HG02610 (cell line): ENCODE data around the gene XNDC1N.
"Not testable (repeated sequence)": the region's sequence is repeated elsewhere in the genome, so short reads cannot be mapped to it uniquely, and the experiment has no call there.

Source experiments
- ATAC-seq: cut with Tn5 transposase; IDR thresholded peaks from one replicate; pipeline ENCODE4 v1.9.1; 2021; ENCODE audit warnings: mild to moderate bottlenecking, moderate library complexity; ENCODE audit not compliant: unreplicated experiment

The XNDC1N gene

GRCh38 chr11:71933141-71933933 is 4.9 kb upstream of the XNDC1N start:
- no peak for ATAC-seq

DNA sequence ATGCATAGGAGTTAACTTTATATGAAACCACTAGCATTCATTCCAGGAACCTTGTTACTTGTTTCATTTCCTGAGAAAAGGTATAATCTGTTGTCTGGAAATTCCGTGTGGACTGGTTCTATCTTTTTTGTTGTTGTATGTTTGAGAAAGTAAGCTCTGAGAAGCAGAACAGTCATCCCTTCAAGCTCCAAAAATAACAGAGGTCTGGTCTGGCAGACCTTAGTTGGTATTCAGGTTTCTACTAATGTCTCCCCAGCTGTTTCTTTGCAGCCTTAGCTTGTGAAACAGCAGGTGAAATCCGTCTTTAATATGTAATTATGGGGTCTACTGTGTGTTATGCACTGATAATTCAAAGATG is 2.8 kb upstream of the XNDC1N start:
- peak; percentile 35 for ATAC-seq

DNA sequence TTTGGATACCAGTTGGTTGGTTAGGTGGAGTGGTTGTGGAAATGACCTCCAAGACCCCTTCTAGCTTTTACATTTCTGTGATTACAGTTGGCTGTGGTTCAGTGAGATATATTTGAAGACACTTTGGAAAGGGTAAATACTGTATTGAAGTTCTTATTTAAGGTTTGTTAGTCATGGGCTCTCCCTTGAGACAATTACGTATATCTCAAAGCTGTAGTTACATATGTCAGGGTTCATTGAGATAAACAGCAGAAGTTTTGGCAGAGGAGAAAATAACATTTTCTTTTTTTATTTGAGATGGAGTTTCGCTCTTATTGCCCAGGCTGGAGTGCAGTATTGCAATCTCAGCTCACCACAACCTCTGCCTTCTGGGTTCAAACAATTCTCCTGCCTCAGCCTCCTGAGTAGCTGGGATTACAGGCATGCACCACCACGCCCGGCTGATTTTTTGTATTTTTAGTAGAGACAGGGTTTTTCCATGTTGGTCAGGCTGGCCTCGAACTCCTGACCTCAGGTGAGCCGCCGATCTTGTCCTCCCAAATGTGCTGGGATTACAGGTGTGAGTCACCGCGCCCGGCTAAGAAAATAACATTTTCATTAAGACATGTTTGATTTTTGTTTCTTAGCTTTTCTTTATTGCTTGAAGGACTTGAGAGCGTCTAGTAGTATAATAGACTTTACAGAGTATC is 2.3 kb upstream of the XNDC1N start:
- peak; percentile 11 for ATAC-seq

DNA sequence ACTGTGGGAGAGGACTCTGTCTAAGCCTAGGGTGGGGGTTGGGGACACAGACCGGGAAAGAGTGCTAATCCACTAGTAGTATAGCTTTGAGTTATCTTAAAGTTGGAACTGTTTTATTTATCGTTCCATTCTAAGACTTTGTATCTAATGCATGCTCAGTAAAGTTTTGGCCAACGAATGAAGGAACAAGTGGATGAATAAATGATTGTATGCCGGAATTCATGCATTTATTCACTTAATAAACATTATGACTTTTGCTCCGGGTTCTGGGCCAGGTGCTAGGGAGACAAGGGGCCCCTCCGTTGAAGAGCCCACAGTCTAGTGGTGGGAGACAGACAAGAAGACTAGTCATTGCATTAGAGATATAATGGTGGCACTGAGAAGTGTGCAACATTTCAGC is 1.1 kb upstream of the XNDC1N start:
- no peak for ATAC-seq

DNA sequence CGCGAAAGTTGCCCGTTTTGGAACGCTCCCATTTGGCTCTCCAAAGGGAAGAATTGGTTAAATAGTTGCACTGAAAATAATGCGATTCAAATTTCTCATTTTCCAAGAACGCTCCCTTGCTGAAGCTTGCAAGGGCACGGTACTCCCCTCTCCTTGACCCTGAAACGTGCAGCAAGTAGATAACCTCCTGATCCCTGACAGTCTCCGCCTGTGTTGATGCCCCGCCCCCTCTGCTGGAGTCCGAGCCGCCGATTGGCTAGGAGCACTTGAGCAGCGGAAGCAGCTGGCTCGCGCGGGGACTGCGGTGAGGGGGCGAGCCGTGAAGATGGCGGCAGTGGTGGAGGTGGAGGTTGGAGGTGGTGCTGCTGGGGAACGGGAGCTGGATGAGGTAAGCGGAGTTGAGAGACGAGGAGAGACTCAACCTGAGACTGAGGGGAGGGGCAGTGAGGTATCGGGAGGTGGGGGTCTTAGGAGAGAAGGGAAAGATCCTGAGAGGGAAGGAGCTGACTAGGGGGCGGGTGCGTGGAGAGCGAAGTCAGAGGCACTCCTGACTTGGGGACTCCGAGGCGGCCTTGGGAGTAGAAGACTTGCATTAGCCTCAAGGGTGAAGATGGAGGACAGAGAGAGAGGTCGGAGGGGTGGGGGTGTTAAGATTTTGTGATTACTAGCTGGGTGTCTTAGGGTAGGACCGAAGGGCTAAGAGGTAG is 496 bp upstream of the XNDC1N start, which contains the start of gene RNF121:
Gene RNF121 (plus strand): TSS at position 310 of the 707 bp plus-strand sequence. CDS start 16 bp downstream, at position 326.
- peak; percentile 64 for ATAC-seq

GRCh38 chr11:71917646-71918140 is 10.7 kb downstream of the XNDC1N start:
- ATAC-seq = no peak

- ATAC-seq = no peak
These were observed 13.7 kb downstream of the XNDC1N start for GRCh38 chr11:71914617-71915189.

GRCh38 chr11:71913756-71914526 is 14.5 kb downstream of the XNDC1N start:
- ATAC-seq = no peak

DNA sequence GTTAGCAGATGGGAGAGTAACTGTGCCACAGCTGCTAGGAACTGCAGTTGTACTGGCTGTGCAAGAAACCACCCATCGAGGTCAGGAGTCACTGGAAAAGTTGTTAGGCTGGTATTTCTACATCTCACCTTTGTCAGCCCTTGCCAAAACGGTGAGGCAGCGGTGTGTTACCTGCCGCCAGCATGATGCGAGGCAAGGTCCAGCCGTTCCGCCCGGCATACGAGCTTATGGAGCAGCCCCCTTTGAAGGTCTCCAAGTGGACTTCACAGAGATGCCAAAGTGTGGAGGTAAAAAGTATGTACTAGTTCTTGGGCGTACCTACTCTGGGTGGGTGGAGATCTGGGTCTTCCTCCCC is 16.4 kb downstream of the XNDC1N start:
- not testable (repeated sequence) for ATAC-seq

DNA sequence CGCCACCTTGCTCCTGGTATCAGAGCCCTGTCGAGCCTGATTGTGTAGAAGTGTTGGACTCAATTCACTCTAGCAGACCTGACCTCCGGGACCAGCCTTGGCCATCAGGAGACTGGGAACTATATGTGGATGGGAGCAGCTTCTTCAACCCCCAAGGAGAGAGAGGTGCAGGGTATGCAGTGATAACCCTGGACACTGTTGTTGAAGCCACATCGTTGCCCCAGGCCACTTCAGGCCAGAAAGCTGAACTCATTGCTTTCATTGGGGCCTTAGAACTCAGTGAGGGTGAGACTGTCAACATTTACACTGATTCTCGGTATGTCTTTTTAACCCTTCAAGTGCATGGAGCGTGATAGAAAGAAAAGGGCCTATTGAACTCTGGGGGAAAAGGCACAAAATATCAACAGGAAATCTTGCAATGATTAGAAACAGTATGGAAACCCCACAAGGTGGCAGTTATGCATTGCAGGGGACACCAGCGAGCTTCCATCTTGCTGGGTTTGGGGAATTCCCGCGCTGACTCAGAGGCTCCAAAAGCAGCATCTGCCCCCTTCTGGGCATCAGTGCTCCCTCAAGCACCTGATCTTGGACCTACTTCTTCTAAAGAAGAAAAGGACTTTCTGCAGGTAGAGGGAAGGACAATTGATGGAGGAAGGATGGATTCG is 16.9 kb downstream of the XNDC1N start:
- ATAC-seq = not testable (repeated sequence)

DNA sequence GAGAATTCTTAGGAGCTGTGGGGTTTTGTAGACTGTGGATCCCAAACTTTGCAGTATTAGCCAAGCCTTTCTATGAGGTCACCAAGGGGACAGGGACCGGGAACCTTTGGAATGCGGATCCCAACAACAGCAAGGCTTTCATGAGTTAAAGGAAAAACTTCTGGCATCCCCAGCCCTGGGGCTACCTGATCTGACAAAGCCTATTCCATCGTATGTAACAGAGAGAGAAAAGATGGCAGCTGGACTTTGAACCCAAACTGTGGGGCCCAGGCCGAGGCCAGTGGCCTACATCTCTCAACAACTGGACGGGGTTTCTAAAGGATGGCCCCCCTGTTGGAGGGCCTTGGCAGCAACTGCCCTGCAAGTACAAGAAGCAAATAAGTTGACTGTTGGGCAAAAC is 17.6 kb downstream of the XNDC1N start:
- ATAC-seq = not testable (repeated sequence)

DNA sequence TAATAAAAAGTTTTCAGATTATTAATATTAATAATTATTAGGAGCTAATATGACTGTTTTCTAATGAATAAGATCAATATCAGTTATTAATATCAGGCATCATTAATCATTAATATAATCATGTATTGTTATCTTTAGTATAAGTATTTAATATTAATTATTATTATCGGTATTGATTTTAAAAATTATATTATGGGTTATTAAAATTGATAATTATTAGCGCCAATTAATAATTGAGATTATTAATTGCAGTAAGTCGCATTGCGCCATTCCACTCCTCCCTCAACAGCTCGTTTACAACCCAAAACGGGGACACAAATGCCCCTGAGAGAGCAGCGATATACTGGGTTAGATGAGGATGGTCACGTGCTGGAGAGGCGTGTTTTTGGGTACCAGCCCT is 20.2 kb downstream of the XNDC1N start:
- ATAC-seq = no peak

- not testable (repeated sequence) for ATAC-seq
These were observed 27.3 kb downstream of the XNDC1N start for GRCh38 chr11:71901137-71901536.

DNA sequence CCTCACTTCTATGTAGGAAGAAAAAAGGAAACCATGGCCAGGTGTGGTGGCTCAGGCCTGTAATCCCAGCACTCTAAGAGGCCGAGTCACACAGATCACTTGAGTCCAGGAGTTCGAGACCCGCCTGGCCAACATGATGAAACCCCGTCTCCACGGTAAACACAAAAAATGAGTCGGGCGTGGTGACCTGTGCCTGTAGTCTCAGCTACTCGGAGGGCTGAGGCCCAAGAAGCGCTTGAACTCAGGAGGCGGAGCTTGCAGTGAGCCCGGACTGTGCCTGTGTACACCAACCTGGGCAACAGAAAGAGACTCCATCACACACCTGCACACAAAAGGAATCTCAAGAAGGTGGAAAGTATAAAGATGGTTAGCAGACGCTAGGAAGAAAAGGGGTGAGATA is 32.4 kb downstream of the XNDC1N start:
- ATAC-seq = no peak

- ATAC-seq = not testable (repeated sequence)
These were observed 39.1 kb downstream of the XNDC1N start for GRCh38 chr11:71889181-71889872.

- not testable (repeated sequence) for ATAC-seq
These were observed 39.9 kb downstream of the XNDC1N start for GRCh38 chr11:71888335-71889010.

- not testable (repeated sequence) for ATAC-seq
These were observed 42.6 kb downstream of the XNDC1N start for GRCh38 chr11:71885806-71886205.
